Gastrocnemius medialis (tissue), 4 donors: Measurements from ENCODE around the gene COL23A1. TPM values are rescaled to one million over a fixed set of nuclear protein-coding genes. Genes with fewer than 3 reads are reported as not detected.

Experiments
- ATAC-seq, 2 donors: fragments of 150-250 bp; one replicate each; pipeline ENCODE4 v1.9.1; 2016
- DNase-seq, 2 donors: peaks; one replicate each; pipeline ENCODE4 v3.0.0-alpha.2; 2019
- H3K27ac ChIP-seq, 4 donors: fragments of 200-600 bp; sonication (generic); 1 replicate in 1 of 4; 2 replicates in 3 of 4; pipeline ENCODE4 v1.5.1; 2016 to 2018; ENCODE audit warnings: mild to moderate bottlenecking in 2 of 4, moderate library complexity in 1 of 4
- H3K27me3 ChIP-seq, 3 donors: fragments of 200-600 bp; sonication (generic) in 2 of 3; 1 replicate in 1 of 3; 2 replicates in 2 of 3; pipeline versions ENCODE4 v1.5.1 to v1.6.0; 2016 to 2019; ENCODE audit warnings: mild to moderate bottlenecking in 1 of 3, moderate library complexity in 1 of 3
- H3K36me3 ChIP-seq, 2 donors: fragments of 200-600 bp; sonication (generic) in 1 of 2; one replicate each; pipeline ENCODE4 v1.5.1; 2017 to 2018
- H3K4me1 ChIP-seq, 2 donors: fragments of 200-600 bp; sonication (generic) in 1 of 2; one replicate each; pipeline ENCODE4 v1.5.1; 2016 to 2017; ENCODE audit warnings: mild to moderate bottlenecking in 2 of 2
- H3K4me3 ChIP-seq, 4 donors: fragments of 200-600 bp; sonication (generic) in 3 of 4; 1 replicate in 1 of 4; 2 replicates in 3 of 4; pipeline ENCODE4 v1.5.1; 2016 to 2019; ENCODE audit warnings: mild to moderate bottlenecking in 2 of 4
- H3K9me3 ChIP-seq, 3 donors: fragments of 200-600 bp; sonication (generic) in 2 of 3; 1 replicate in 1 of 3; 2 replicates in 2 of 3; pipeline ENCODE4 v1.5.1; 2016 to 2019
- CTCF ChIP-seq, 5 experiments: fragments of 450-650 bp in 3 of 5; fragments of 200-600 bp in 2 of 5; sonication (generic) in 2 of 5; IDR thresholded peaks in 4 of 5; conservative IDR thresholded peaks in 1 of 5; 1 replicate in 4 of 5; 2 replicates in 1 of 5; pipeline ENCODE4 v1.5.1; 2016 to 2019; ENCODE audit warnings: antibody characterized with exemption in 5 of 5, mild to moderate bottlenecking in 3 of 5, moderate library complexity in 3 of 5
- POLR2A ChIP-seq, 2 donors: fragments of 450-650 bp; IDR thresholded peaks; one replicate each; pipeline ENCODE4 v1.6.1; 2017; ENCODE audit warnings: antibody characterized with exemption in 2 of 2, mild to moderate bottlenecking in 2 of 2, moderate library complexity in 2 of 2
- in situ Hi-C, 4 donors: fragments of 200-750 bp; cut with MboI; loops; one replicate each; pipeline versions ENCODE4 v1.15.0 to v1.8.0; 2017; ENCODE audit warnings: low sequenced_read_pairs in 4 of 4
- intact Hi-C: fragments of 100-400 bp; cut with DNase I; formaldehyde crosslinking; loops from one replicate; pipeline ENCODE4 v1.15.1; 2023; ENCODE audit warnings: low total_unique reads
- total RNA-seq, 4 donors: library from RNA; depleted of rRNA; stranded (reverse); fragments of >200 nt; gene quantifications; one replicate each; pipeline versions ENCODE4 v1.1.0 to v1.2.3, GENCODE V29; 2016

The COL23A1 gene
- total RNA-seq, 4 donors from 2014 or later = 0.62 to 1.1 (median 0.97) TPM; not detected in 1

- in situ Hi-C loops (no loop called here), intact Hi-C loops (no loop called here)
- peaks cover 35 to 43% of the 10 kb centered on the region in 2 donors for H3K4me1 ChIP-seq
- H3K36me3 ChIP-seq = peaks cover 0 to 51% of the 10 kb centered on the region in 2 donors
- H3K27ac ChIP-seq = peak overlapping the region; percentile 35 to 87 (median 60)
- TF ChIP-seq POLR2A (IDR thresholded peaks at IDR 0.05) (no peak), CTCF (IDR thresholded peaks at IDR 0.05 in 4 of 5, conservative IDR thresholded peaks at IDR 0.05 in 1 of 5) (no peak)
- H3K4me3 ChIP-seq = no peak overlapping the region
- DNase-seq = peak in 1 of 2 donors; percentile 49
- H3K27me3 ChIP-seq = no peaks in the 10 kb centered on the region
- no peaks in the 10 kb centered on the region for H3K9me3 ChIP-seq
- peak; percentile 37 to 51 for ATAC-seq
Observed at GRCh38 chr5:178227929-178228328, 362.3 kb downstream of the COL23A1 start.

GRCh38 chr5:178227138-178227659 is 363.0 kb downstream of the COL23A1 start:
- H3K4me1 ChIP-seq = peaks cover 34 to 45% of the 10 kb centered on the region in 2 donors
- no peaks in the 10 kb centered on the region for H3K9me3 ChIP-seq
- H3K36me3 ChIP-seq = peaks cover 0 to 57% of the 10 kb centered on the region in 2 donors
- no peaks in the 10 kb centered on the region for H3K27me3 ChIP-seq
- no peak overlapping the region for H3K4me3 ChIP-seq
- ATAC-seq (no peak), DNase-seq (no peak)
- intact Hi-C loops = no loop called here
- H3K27ac ChIP-seq = peak overlapping the region; percentile 29 to 68 (median 31)
- in situ Hi-C loops = no loop called here
- TF ChIP-seq CTCF (IDR thresholded peaks at IDR 0.05 in 4 of 5, conservative IDR thresholded peaks at IDR 0.05 in 1 of 5) = no peak
- TF ChIP-seq POLR2A (IDR thresholded peaks at IDR 0.05) = no peak

GRCh38 chr5:178225174-178225573 is 365.0 kb downstream of the COL23A1 start:
- DNase-seq = no peak
- ATAC-seq = no peak
- intact Hi-C loops (no loop called here), in situ Hi-C loops (no loop called here)
- Histone ChIP-seq H3K9me3 (no peaks in the 10 kb centered on the region), H3K27ac (no peak overlapping the region), H3K27me3 (no peaks in the 10 kb centered on the region), H3K4me3 (no peak overlapping the region), H3K36me3 (peaks cover 0 to 69% of the 10 kb centered on the region in 2 donors), H3K4me1 (peaks cover 27 to 37% of the 10 kb centered on the region in 2 donors)
- TF ChIP-seq POLR2A (IDR thresholded peaks at IDR 0.05) = no peak
- TF ChIP-seq CTCF (IDR thresholded peaks at IDR 0.05 in 4 of 5, conservative IDR thresholded peaks at IDR 0.05 in 1 of 5) = no peak

- DNase-seq (no peak), ATAC-seq (no peak)
- peaks cover 0 to 67% of the 10 kb centered on the region in 2 donors for H3K36me3 ChIP-seq
- no peaks in the 10 kb centered on the region for H3K9me3 ChIP-seq
- no peaks in the 10 kb centered on the region for H3K27me3 ChIP-seq
- TF ChIP-seq CTCF (IDR thresholded peaks at IDR 0.05 in 4 of 5, conservative IDR thresholded peaks at IDR 0.05 in 1 of 5) (no peak), POLR2A (IDR thresholded peaks at IDR 0.05) (no peak)
- no peak overlapping the region for H3K4me3 ChIP-seq
- intact Hi-C loops = no loop called here
- peaks cover 19 to 30% of the 10 kb centered on the region in 2 donors for H3K4me1 ChIP-seq
- H3K27ac ChIP-seq = peak overlapping the region in 2 of 4 donors; percentile 80 to 82
- in situ Hi-C loops = no loop called here
Observed at GRCh38 chr5:178224403-178224802, 365.8 kb downstream of the COL23A1 start.
